A673 (cell line): ENCODE measurements around the gene CHRNA9.

Experiments used
- CTCF ChIP-seq: fragments of 300-800, 200-600 bp; sonication (generic); conservative IDR thresholded peaks from 2 replicates; pipeline ENCODE4 v1.5.1; 2017; ENCODE audit warnings: low read depth, mild to moderate bottlenecking, antibody characterized with exemption, low read length, moderate library complexity, mixed read lengths
- EZH2 ChIP-seq: fragments of 200-600 bp; sonication (generic); IDR thresholded peaks from 2 replicates; pipeline ENCODE4 v1.6.1; 2017; ENCODE audit warnings: borderline replicate concordance, low read depth, mild to moderate bottlenecking, mixed read lengths, antibody characterized with exemption, low read length; ENCODE audit not compliant: poor library complexity, severe bottlenecking

GRCh38 chr4:40306976-40307375 is 28.2 kb upstream of the CHRNA9 start:
- TF ChIP-seq CTCF (no peak), EZH2 (no peak)
